GM19043 (cell line): ENCODE measurements around the gene CDC42EP5.
"Not testable (repeated sequence)": the region's sequence is repeated elsewhere in the genome, so short reads cannot be mapped to it uniquely, and the experiment has no call there.

Source experiments
- ATAC-seq: cut with Tn5 transposase; IDR thresholded peaks from one replicate; pipeline ENCODE4 v1.9.1; 2021; ENCODE audit warnings: low read depth; ENCODE audit not compliant: unreplicated experiment

Gene CDC42EP5

DNA sequence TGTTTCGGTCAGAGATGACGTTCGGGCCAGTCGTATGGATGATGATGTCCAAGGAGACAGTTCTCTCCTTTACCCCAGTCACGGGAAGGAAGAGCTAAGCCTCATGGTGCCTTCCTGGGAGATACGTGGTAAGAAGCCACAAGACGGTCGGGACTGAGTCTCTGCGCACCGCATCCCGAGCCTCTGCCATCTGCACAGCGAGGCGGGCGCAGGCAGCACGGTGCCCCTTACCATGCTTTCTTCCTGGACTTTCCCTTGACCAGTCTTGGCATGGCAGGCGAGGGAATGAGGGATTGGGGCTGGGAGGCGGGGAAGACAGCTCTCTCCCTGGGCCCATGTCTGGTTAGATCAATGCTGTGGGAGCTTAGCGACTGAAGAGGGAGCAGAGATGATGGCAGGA is 19.5 kb upstream of the CDC42EP5 start:
- ATAC-seq = no peak

- no peak for ATAC-seq
These were observed 16.7 kb upstream of the CDC42EP5 start for GRCh38 chr19:54489766-54490165.

DNA sequence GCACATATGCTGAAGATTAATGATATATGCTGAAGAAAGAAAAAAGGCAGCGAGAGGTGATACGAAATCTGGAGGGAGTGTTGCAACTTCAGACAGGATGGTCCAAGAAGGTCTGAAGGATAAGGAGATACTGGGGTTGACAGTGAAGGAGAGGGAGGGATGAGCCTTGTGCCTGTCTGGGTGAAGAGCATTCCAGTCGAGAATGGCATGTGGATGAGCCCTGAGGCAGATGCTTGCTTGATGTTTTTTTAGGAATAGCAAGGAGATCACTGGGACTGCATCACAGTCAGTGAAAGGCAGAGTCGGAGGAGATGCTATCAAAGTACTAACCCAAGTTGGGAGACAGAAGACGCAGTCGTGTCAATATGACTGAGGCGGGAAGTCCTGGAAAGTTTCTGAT is 16.2 kb upstream of the CDC42EP5 start:
- ATAC-seq = no peak

GRCh38 chr19:54485851-54486250 is 12.8 kb upstream of the CDC42EP5 start:
- no peak for ATAC-seq

DNA sequence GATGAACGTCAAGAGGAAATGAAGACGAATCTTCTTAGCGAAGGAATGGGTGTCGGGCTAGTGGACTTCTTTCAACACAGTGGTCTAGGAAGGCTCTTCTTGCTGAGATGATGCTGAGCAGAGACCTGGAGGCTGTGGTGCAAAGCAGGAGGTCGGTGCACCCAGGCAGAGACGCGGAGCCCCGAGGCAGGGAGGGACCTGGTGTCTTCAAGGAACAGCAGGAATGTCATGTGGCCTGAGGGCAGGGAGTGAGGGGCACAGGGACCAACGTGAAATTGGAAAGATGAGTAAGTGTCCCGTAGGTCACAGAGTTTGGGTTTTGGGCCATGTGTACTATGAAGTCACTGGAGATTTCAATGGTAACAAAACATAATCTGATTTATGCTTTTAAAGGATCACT is 11.4 kb upstream of the CDC42EP5 start:
- ATAC-seq = no peak

DNA sequence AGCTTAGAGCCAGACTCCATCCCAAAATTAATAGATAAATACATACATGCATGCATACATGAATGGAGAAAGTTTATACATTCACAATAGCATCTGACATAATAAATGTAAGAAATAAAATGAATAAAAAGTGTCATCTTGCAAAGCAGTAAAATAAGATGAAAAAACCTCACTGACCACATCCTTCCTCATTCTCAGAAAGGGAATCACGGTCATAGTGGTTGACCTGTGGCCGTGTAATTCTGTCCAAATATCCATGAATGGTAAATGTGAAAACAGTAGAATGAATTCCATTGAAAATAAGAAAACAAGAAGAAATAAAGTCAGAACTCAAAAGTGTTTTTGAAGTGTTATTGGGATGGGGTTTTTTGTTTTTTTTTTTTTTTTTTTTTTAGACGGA is 9.8 kb upstream of the CDC42EP5 start:
- no peak for ATAC-seq

DNA sequence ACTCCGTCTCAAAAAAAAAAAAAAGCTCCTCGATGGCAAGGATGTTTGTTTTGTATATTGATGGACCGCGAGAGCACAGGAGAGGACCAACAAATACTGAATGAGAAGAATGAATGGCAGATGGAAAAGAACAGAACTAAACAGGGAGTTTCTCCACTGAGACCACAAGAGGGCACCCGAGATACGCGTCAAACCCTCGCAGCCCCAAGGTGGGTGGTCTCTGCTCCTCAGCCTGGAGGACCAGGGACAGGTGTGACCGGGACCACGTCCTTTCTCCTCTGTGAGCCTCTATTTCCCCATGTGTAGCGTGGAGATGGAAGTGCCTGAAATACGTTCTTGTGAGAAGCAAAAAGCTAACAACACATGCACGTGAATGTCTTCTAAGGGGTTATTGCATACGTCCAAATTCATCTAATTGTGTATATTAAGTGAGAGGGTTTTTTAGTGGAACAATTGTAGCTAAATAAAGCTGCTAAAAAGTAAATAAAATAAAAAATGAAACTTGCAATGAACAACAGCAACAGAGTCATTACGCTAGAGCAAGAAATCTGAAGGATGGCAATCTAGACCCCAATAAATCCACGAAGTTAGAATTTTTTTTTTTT is 8.3 kb upstream of the CDC42EP5 start:
- no peak for ATAC-seq

- no peak for ATAC-seq
These were observed 7.0 kb upstream of the CDC42EP5 start for GRCh38 chr19:54480051-54480450.

- no peak for ATAC-seq
These were observed 5.7 kb upstream of the CDC42EP5 start for GRCh38 chr19:54478677-54479266.

DNA sequence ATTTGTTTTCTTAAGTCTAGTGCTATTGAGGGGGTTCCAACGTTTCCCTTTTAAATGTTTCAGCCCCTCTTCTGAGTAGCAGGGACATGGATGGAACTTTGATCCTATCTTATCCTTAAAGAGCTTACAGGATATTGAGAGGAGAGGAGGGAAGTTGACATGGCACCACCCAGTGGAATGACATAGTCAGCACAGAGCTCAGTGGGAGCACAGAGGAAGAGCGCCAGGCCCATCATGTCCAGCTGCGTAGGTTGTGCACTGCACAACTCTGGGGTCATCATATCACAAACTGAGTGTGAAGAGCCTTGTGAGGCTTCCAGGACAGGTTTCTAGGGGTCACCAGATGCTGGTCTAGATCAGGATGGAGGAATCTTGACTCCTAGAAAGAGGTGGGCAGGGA is 4.6 kb upstream of the CDC42EP5 start:
- no peak for ATAC-seq

- no peak for ATAC-seq
These were observed 2.6 kb upstream of the CDC42EP5 start for GRCh38 chr19:54475706-54476105.

GRCh38 chr19:54473892-54474372 is 836 bp upstream of the CDC42EP5 start:
- ATAC-seq = no peak

DNA sequence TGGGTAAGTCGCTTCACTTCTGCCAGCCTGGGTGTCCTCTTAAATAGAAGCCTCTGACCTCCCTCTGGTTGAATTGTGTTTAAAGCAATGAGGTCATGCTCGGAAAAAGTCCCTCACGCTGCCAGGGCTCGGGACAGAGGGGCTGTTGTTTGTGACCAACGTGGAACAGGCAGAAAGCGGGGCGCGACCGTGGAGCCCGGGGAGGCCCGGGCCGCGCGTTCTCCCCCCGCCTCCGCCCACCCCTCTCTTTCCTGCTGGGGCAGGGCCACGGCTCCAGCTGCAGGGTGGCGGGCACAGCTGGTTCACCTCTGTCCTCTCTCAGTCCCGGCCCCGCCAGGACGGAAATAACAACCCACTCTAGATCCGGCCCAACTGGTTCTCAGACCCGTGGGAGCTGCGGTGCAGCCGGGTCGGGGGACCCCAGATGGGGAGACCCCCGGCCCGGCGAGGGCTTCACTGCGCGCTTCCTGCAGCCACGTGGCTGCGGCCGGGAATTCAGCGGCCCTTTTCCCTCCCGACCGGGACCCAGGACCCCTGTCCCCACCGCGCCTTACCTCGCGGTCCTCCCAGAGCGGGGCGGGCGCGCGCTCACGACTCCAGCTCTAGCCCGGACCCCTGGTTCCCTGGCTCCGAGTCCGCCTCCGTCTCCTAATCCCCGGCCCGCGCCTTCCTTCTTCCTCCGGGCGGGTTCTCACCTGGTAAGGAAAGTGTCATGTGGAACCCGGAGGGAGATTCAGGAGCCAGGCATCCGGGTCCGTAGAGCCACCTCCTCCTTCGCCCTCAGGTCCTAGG is 1.9 kb downstream of the CDC42EP5 start:
- no peak for ATAC-seq

- no peak for ATAC-seq
These were observed 2.7 kb downstream of the CDC42EP5 start for GRCh38 chr19:54470276-54470887.

DNA sequence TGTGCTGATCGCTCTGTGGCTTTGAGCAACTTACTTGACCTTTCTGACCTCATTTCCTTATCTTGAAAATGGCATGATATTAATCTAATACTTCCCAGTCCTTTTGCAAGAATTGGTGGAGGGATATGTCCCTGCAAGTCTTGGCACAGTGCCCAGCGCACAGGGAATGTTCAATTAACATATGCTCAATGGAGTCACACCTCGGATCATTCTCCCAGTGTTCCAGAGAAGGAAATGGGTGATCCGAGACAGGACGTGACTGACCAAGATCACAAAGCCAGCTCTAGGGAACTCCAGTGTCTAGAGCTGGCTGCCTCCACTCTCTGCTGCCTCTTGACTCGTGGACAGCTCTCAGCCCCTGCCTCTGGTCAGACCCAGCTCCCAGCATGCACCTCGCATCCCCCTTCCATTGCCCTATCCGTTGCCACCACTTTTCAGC is 3.6 kb downstream of the CDC42EP5 start:
- ATAC-seq = no peak

- not testable (repeated sequence) for ATAC-seq
These were observed 7.0 kb downstream of the CDC42EP5 start for GRCh38 chr19:54466110-54466480.

GRCh38 chr19:54465426-54466109 is 7.5 kb downstream of the CDC42EP5 start:
- ATAC-seq = no peak

DNA sequence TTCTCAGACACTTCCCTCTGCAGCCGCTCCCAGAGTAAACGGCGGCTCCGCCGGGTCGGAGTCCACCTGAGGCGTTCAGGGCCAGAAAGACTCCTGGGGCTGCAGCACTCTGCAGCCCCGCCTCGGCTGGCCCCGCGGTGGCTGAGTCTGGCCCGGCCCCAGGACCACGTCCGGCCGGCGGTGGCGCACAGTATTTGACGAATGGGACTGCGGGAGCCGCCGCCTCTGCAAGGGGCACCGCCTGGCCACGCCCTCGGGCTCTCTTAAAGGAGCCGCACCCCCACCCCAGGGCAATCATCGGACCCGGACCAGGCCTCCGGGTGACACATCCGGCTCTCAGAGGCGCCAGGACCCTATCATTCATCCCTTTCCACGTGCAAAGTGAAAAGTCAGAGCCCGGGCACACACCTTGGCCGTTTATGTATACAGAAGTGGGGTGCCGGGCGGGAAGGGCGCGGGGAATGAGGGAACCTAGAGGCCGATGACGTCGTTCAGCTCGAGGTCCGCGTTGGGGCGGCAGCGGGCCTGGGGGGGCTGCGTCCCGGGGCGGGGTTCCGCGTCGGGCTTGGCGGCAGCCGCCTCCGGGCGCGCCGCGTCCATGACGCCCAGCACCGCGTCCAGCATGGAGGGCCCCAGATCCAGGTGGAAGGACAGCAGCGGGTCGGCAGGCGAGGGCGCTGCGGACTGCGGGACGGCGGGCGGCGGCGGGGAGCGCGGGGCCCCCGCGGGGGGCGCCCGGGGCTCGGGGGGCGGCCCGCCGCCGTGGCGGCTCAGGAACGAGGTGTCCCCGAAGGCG is 8.3 kb downstream of the CDC42EP5 start:
- ATAC-seq = peak; percentile 41

- ATAC-seq = peak; percentile 32
These were observed 9.0 kb downstream of the CDC42EP5 start for GRCh38 chr19:54464044-54464629.
